Common myeloid progenitor, CD34-positive (primary cell): ENCODE results near the gene SLAMF6.

Source experiments
- CTCF ChIA-PET: fragments of 350-600 bp; sonication (Branson Sonifier 250); formaldehyde crosslinking; loops from one replicate; lab custom pipeline; 2021; ENCODE audit warnings: antibody characterized with exemption; lab: Charles Lee
- POLR2A ChIA-PET: fragments of 350-600 bp; sonication (Branson Sonifier 250); formaldehyde crosslinking; loops from one replicate; lab custom pipeline; 2021; ENCODE audit warnings: antibody characterized with exemption; lab: Charles Lee
- DNase-seq, 3 donors: peaks; one replicate each; pipeline versions ENCODE4 v3.0.0 to v3.0.0-alpha.2; 2013
- H3K27ac ChIP-seq, 2 experiments: 1 replicate in 1 of 2; 2 replicates in 1 of 2; pipeline ENCODE4 v1.7.0; 2013; ENCODE audit warnings: inconsistent platforms in 2 of 2, low read length in 2 of 2, mild to moderate bottlenecking in 2 of 2, low read depth in 1 of 2, moderate library complexity in 1 of 2; ENCODE audit not compliant: severe bottlenecking in 2 of 2, insufficient read depth in 1 of 2, poor library complexity in 1 of 2
- H3K27me3 ChIP-seq, 5 experiments: replicated peaks in 2 of 5; 1 replicate in 3 of 5; 2 replicates in 2 of 5; pipeline versions ENCODE4 v1.6.1 to v1.7.0; 2013; ENCODE audit warnings: low read length in 4 of 5, mild to moderate bottlenecking in 2 of 5, moderate library complexity in 2 of 5, inconsistent platforms in 1 of 5; ENCODE audit not compliant: insufficient read depth in 5 of 5, control insufficient read depth in 4 of 5
- H3K36me3 ChIP-seq, 4 experiments: 1 replicate in 2 of 4; 2 replicates in 2 of 4; pipeline versions ENCODE4 v1.6.1 to v1.7.0; 2013; ENCODE audit warnings: low read length in 3 of 4, control low read depth in 1 of 4, mild to moderate bottlenecking in 1 of 4; ENCODE audit not compliant: control insufficient read depth in 4 of 4, insufficient read depth in 4 of 4
- H3K4me1 ChIP-seq, 4 experiments: 1 replicate in 3 of 4; 2 replicates in 1 of 4; pipeline versions ENCODE4 v1.6.1 to v1.7.1; 2013; ENCODE audit warnings: low read length in 3 of 4, mild to moderate bottlenecking in 3 of 4, control low read depth in 1 of 4, inconsistent platforms in 1 of 4, moderate library complexity in 1 of 4; ENCODE audit not compliant: control insufficient read depth in 4 of 4, insufficient read depth in 4 of 4; ENCODE audit errors: control extremely low read depth in 1 of 4
- H3K4me3 ChIP-seq, 7 experiments: 1 replicate in 4 of 7; 2 replicates in 3 of 7; pipeline versions ENCODE4 v1.5.1 to v1.7.0; 2013; ENCODE audit warnings: mild to moderate bottlenecking in 7 of 7, low read length in 6 of 7, moderate library complexity in 6 of 7, inconsistent platforms in 2 of 7, low read depth in 2 of 7, control low read depth in 1 of 7; ENCODE audit not compliant: insufficient read depth in 4 of 7, control insufficient read depth in 1 of 7; ENCODE audit errors: extremely low read depth in 1 of 7
- H3K9me3 ChIP-seq, 5 experiments: 1 replicate in 4 of 5; 2 replicates in 1 of 5; pipeline versions ENCODE4 v1.6.1 to v1.7.1; 2013; ENCODE audit warnings: low read length in 4 of 5, mild to moderate bottlenecking in 2 of 5, inconsistent platforms in 1 of 5, low read depth in 1 of 5, moderate library complexity in 1 of 5; ENCODE audit not compliant: control insufficient read depth in 4 of 5, insufficient read depth in 2 of 5; ENCODE audit errors: control extremely low read depth in 1 of 5
- WGBS: methylation state at CpG from one replicate; pipeline ENCODE4 v1.1.5; 2013; ENCODE audit not compliant: insufficient coverage; 5-methylcytosine and 5-hydroxymethylcytosine counted together

Gene SLAMF6

DNA sequence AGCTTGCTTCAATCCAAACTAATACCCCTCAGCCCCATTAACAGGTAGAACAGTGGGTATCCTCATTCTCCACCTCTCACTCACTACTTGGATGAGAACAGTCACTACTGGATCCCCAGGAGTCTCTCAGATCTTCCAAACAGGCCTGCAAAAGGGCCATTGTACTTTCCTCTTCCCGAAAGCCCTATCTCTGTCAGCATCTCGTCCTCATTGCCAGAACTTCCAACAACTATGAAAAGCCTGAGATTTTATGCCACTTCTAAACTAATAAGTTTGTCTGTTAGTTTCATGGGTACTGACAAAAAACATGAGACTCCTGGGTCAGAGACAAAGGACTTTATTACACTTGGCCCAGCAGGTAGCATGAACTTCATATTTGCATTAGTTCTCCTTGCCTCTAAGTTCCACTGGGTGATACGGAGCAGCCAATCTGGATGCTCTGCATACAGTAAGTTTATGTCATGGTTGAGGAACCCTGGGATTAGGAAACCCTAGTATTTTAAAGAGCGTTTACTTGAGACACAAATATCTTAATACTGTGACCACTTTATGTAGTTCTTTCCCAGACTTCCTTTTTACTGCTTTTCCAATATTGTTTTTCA lies 84.6 kb downstream of the SLAMF6 start:
- 100% methylated on average over 2 of the region's 4 CpGs for WGBS
- no peak for DNase-seq
- POLR2A ChIA-PET, result no interaction called here

DNA sequence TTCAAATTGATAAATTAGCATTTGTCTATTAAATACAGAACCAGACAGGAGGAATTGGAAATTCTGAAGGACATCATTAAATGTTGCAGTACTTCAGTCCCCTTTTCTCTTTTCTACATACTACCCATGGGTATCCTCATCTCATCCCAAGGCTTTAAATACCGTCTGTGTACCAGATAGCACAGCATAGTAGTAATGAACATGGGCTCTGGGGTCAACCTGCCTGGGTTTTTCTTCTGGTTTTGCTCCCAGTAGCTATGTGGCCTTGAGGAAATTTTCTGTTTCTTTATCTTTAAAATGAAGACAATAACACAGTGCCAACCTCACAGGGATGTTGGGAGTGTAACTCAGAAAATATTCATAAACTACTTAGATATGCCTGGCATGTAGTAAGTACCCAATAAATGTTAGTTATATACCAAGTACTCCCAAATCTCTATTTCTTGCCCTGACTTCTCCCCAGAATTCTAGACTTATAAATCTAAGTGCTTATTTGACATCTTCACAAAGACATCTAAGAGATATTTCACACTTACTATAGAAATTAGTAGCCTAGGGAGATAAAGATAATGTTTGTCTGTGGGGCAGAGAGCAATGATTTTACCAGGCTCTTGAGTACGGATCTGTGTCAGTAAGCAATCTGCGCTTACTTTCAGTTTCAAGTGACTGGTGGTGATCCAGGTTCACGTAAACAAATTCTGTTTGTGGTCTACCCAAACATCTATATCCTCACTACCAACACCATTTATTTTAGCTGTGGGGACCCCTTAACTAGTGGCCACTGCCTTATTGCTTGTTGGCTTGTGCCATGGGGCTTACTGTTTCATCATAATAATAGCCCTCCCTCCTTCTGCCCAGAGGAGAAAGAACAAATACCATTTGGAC lies 85.4 kb downstream of the SLAMF6 start:
- Histone ChIP-seq H3K27ac (peak overlapping the region; percentile 0 to 22), H3K36me3 (no peaks in the 10 kb centered on the region), H3K27me3 (no peaks in the 10 kb centered on the region), H3K4me3 (peak overlapping the region in 4 of 7 experiments; percentile 16 to 63 (median 38)), H3K9me3 (peaks cover 0 to 3% (median 0%) of the 10 kb centered on the region in 5 experiments), H3K4me1 (peaks cover 0 to 18% (median 5%) of the 10 kb centered on the region in 4 experiments)
- WGBS, result 38% methylated on average over 3 of the region's 4 CpGs
- ChIA-PET POLR2A (no interaction called here), CTCF (no interaction called here)
- DNase-seq, result peak; percentile 29 to 71 (median 50)

More for the DNA sequence above, 84.6 kb downstream of the SLAMF6 start:
- CTCF ChIA-PET, result interaction anchor here (1.2 kb wide), 1 partner anchor 9 kb away, joined by 6 read pairs; no protein-coding TSS in a partner anchor
- H3K4me3 ChIP-seq, result peak overlapping the region in 4 of 7 experiments; percentile 16 to 63 (median 38)
- no peaks in the 10 kb centered on the region for H3K27me3 ChIP-seq
- H3K27ac ChIP-seq, result no peak overlapping the region
- no peaks in the 10 kb centered on the region for H3K36me3 ChIP-seq
- H3K9me3 ChIP-seq, result peaks cover 0 to 3% (median 0%) of the 10 kb centered on the region in 5 experiments
- H3K4me1 ChIP-seq, result peaks cover 0 to 20% (median 2%) of the 10 kb centered on the region in 4 experiments

DNA sequence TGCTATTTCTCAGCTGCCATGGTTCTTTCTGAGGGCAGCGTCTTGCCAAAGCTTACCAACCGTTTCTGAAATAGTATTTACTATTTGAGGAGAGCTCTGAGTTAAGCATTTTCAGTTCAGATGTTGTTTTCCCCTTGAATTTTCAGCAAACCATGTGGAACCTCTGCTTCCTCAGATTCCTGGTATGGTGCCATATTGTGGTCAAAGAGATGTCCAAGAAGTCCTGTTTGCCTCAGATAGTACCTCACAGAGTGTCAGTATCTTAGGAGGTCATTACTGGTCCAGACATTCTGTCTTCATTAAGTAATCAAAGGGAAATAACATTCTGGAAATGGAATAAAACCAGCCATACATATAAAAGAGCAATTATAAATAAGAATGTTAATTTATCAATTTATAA lies 86.1 kb downstream of the SLAMF6 start:
- Histone ChIP-seq H3K36me3 (no peaks in the 10 kb centered on the region), H3K4me3 (peak overlapping the region in 1 of 7 experiments; percentile 3), H3K27me3 (no peaks in the 10 kb centered on the region), H3K4me1 (peaks cover 0 to 24% (median 10%) of the 10 kb centered on the region in 4 experiments), H3K9me3 (peaks cover 0 to 3% (median 0%) of the 10 kb centered on the region in 5 experiments), H3K27ac (no peak overlapping the region)
- ChIA-PET CTCF (no interaction called here), POLR2A (no interaction called here)
- no CpG with 5 or more reads among the region's 2 CpGs for WGBS
- peak in 2 of 3 donors; percentile 29 to 54 for DNase-seq
